Mucosa of rectum (tissue), 2 donors: ENCODE results near the gene MPP7.

ENCODE experiments used
- H3K27ac ChIP-seq, 2 donors: one replicate each; pipeline ENCODE4 v1.7.0; 2013; ENCODE audit warnings: inconsistent platforms in 2 of 2, low read depth in 2 of 2, low read length in 2 of 2
- H3K27me3 ChIP-seq, 2 donors: one replicate each; pipeline ENCODE4 v1.7.0; 2013; ENCODE audit warnings: low read length in 2 of 2; ENCODE audit not compliant: control insufficient read depth in 2 of 2, insufficient read depth in 2 of 2
- H3K36me3 ChIP-seq, 2 donors: one replicate each; pipeline ENCODE4 v1.7.0; 2013; ENCODE audit warnings: low read length in 2 of 2; ENCODE audit not compliant: control insufficient read depth in 2 of 2, insufficient read depth in 2 of 2
- H3K4me1 ChIP-seq, 2 donors: one replicate each; pipeline ENCODE4 v1.7.0; 2013; ENCODE audit warnings: low read length in 2 of 2, mild to moderate bottlenecking in 1 of 2; ENCODE audit not compliant: control insufficient read depth in 2 of 2, insufficient read depth in 2 of 2
- H3K4me3 ChIP-seq, 2 donors: one replicate each; pipeline ENCODE4 v1.7.0; 2013; ENCODE audit warnings: low read length in 2 of 2
- H3K9ac ChIP-seq, 2 donors: one replicate each; pipeline ENCODE4 v1.7.0; 2013; ENCODE audit warnings: low read length in 2 of 2, low read depth in 1 of 2, mild to moderate bottlenecking in 1 of 2
- H3K9me3 ChIP-seq, 2 donors: one replicate each; pipeline ENCODE4 v1.7.0; 2013; ENCODE audit warnings: low read length in 2 of 2; ENCODE audit not compliant: control insufficient read depth in 2 of 2
- donor health status: healthy.
- donor health status: Normal muscosa, but diverticular disease.

Gene MPP7

DNA sequence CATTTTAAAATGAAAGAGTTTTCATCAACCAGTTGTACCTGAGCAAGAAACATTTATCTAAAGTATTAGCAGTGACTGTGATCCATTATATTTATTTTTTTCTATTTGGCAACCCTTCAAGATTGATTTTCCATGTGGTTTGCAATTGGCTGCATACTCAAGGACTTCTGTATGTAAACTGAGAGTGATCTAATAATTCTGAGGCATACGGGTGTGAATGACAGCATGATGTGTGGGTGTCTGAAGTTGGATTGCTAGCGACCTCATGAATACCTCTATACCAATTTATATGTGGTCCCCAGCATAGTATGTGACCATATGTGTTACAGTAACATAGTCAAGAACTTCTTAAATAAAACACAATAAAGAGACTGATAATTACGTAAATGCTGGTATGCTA lies 8.2 kb upstream of the MPP7 start:
- Histone ChIP-seq H3K4me1 (no peaks in the 10 kb centered on the region), H3K9ac (no peak overlapping the region), H3K9me3 (no peaks in the 10 kb centered on the region), H3K27ac (no peak overlapping the region), H3K36me3 (no peaks in the 10 kb centered on the region), H3K27me3 (peaks cover 0 to 2% of the 10 kb centered on the region in 2 donors), H3K4me3 (no peak overlapping the region)

DNA sequence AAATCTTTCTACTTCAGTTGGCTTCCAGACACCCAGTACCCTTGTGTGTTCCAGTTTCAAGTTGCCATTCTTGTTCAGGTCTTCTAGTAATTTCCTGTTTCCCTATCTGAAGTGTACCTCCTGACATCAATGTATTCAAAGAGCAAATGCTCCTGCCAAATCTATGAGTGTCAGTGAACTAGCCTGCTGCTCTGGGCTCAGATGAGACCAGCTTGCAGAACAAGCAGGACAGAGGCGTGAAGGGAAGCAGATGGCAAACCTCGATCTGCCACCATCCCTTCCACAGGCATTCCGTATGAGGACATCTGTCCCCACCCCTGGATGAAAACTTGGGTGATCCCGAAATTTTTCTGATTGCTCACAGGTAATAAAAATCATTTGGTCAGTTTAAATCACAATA lies 4.4 kb upstream of the MPP7 start:
- Histone ChIP-seq H3K27ac (no peak overlapping the region), H3K9me3 (no peaks in the 10 kb centered on the region), H3K36me3 (no peaks in the 10 kb centered on the region), H3K9ac (no peak overlapping the region), H3K4me1 (peaks cover 4 to 7% of the 10 kb centered on the region in 2 donors), H3K27me3 (peaks cover 0 to 2% of the 10 kb centered on the region in 2 donors), H3K4me3 (no peak overlapping the region)

DNA sequence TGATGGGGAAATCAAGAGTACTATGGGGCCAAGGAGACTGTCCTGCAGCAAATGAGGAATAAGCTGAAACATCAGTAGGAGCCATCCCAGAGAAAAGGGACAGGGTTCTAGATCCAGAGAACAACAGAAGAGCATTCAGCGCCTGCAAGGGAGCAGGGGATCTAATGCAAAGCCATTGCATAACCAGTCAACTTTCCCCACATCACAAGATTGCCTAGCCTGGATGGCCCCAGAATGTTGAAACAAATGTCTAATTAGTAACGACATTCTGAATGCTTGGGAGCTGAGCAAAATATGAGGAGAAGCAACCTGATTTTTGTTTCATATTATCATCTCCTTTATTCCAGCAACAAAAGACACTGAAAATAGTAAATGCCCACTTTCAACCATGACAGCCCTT lies 2.7 kb upstream of the MPP7 start:
- Histone ChIP-seq H3K36me3 (no peaks in the 10 kb centered on the region), H3K4me3 (no peak overlapping the region), H3K9me3 (no peaks in the 10 kb centered on the region), H3K27ac (no peak overlapping the region), H3K27me3 (peaks cover 0 to 2% of the 10 kb centered on the region in 2 donors), H3K9ac (no peak overlapping the region), H3K4me1 (peaks cover 5 to 16% of the 10 kb centered on the region in 2 donors)

DNA sequence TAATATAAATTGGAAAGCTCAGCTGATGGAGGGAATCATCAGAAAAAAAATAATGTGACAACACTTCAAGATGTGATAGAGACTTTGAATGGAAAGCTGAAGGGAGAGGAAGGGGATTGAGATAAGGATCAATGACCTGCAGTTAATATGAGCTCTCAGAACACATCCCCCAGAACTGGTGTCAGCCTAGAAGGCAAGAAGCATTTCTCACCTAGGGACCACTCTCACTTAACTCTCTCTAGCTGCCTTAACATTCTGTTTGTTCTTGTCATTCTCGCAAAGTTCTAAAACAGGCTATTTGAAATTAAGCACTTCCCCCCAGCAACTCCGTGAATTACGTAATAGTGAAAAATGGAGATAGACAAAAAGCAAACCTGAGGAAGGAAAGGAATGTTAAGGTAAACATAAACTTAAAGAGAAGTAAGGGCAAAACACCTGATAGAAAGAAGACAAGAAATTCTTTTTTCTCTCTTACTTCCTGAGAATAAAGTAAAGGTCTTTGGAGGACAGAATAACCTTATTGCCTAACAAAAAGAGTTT lies 1.2 kb upstream of the MPP7 start:
- no peaks in the 10 kb centered on the region for H3K36me3 ChIP-seq
- peaks cover 5 to 16% of the 10 kb centered on the region in 2 donors for H3K4me1 ChIP-seq
- no peak overlapping the region for H3K9ac ChIP-seq
- peak overlapping the region in 1 of 2 donors; percentile 92 for H3K4me3 ChIP-seq
- H3K9me3 ChIP-seq = no peaks in the 10 kb centered on the region
- H3K27ac ChIP-seq = no peak overlapping the region
- H3K27me3 ChIP-seq = peaks cover 0 to 2% of the 10 kb centered on the region in 2 donors

DNA sequence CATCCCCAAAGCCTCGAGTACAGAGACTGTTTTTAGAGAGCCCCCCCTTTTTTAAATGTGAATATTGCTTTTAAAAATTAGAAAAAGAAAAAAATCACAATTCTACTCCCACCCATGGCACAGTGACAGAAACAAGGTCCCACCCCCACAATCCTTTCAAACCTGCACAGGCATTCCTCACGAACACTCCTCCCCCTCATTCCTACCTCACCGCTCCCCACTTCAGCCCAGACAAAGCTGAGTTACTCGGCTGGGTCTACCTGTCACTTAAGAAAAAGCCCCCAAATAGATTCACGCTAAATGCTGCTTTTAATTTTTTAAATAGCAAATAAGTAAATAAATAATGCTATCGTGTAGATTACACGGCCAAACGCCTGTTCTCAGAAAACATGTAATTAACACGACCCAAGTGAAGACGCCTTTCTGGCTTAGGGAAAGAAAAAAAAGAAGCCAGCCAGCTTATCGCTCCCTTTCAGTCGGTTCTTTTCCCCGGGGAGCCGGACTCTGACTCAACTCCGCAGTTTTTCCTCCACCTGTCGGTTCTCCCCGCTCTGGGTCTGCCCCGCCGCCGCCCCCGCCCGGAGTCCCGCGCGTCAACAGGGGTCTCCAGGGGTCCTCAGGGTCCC lies 739 bp downstream of the MPP7 start:
- Histone ChIP-seq H3K9ac (peak overlapping the region; percentile 50 to 81), H3K4me1 (peaks cover 5 to 16% of the 10 kb centered on the region in 2 donors), H3K36me3 (no peaks in the 10 kb centered on the region), H3K27ac (peak overlapping the region; percentile 87 to 91), H3K4me3 (peak overlapping the region; percentile 81 to 85), H3K27me3 (peaks cover 0 to 2% of the 10 kb centered on the region in 2 donors), H3K9me3 (no peaks in the 10 kb centered on the region)

DNA sequence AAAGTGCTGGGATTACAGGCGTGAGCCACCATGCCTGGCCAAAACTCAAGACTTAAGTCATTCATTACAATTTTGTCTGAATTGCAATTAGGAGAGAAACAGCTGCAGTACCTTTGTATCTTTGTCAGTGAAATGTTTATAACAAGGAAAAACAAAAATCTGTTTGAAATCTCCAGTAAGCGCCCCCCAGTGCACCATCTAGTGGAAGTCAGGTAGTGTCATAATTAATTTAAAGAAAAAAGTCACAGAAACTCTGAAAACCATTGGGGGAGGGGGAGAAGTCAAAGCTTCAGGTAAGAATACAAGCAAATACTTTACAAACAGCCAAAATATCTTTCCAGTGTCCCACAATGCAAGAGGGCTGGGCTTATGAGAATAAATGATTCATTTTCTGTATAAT lies 2.8 kb downstream of the MPP7 start:
- Histone ChIP-seq H3K27me3 (no peaks in the 10 kb centered on the region), H3K36me3 (no peaks in the 10 kb centered on the region), H3K4me3 (no peak overlapping the region), H3K4me1 (peaks cover 5 to 16% of the 10 kb centered on the region in 2 donors), H3K9ac (no peak overlapping the region), H3K27ac (no peak overlapping the region), H3K9me3 (no peaks in the 10 kb centered on the region)

DNA sequence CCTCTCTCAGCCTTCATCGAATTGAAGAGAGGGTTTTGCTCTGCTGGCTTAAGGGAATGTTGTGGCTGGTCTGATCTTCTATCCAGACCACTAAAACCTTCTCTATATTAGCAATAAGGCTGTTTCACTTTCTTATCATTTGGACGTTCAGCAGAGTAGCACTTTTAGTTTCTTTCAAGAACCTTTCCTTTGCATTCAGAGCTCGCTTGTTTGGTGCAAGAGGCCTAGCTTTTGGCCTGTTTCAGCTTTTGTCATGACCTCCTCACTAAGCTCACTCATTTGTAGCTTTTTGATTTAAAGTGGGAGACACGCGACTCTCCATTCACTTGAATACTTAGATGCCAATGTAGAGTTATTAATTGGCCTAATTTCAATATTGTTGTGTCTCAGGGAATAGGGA lies 3.9 kb downstream of the MPP7 start:
- Histone ChIP-seq H3K36me3 (no peaks in the 10 kb centered on the region), H3K4me1 (peaks cover 5 to 15% of the 10 kb centered on the region in 2 donors), H3K4me3 (no peak overlapping the region), H3K27ac (no peak overlapping the region), H3K9ac (no peak overlapping the region), H3K9me3 (no peaks in the 10 kb centered on the region), H3K27me3 (no peaks in the 10 kb centered on the region)

DNA sequence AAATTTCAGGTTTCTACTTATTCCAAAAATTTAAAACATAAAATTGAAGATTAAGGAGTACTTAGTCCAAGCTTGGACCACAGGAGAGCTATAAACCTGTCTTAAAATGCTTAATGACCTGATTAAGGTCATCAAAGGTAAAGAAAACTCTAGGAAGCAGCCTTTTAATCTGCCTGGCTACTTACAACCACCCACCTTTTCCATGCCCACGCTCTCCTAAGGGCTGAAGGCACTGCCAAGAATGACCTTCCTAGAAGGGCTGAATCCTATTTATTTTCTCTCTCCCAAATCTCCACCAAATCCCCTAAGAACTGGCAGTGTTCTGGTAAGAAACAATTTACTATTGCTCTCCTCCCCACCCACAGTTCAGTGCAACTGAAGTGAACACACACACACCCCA lies 6.8 kb downstream of the MPP7 start:
- Histone ChIP-seq H3K4me1 (no peaks in the 10 kb centered on the region), H3K9me3 (no peaks in the 10 kb centered on the region), H3K36me3 (no peaks in the 10 kb centered on the region), H3K27me3 (no peaks in the 10 kb centered on the region), H3K9ac (no peak overlapping the region), H3K4me3 (no peak overlapping the region), H3K27ac (no peak overlapping the region)

DNA sequence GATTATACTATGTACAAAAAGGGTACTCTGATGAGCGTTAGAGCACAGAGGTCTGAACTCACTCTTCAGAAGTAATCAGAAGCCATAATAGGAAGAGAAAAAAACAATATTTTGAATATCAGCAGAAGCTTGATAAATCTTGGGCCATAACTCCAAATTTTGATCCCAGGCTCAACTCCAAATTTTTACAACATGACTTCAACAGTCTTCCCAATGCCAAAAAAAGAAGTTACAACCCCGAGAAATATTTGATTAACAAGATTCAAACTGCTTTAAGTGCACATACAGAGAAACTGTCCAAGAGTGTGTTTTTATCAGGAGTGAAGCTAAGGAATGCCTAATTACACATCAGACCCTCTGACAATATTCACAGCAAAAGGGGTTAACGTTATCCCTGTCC lies 7.5 kb downstream of the MPP7 start:
- no peaks in the 10 kb centered on the region for H3K36me3 ChIP-seq
- H3K9ac ChIP-seq = no peak overlapping the region
- H3K4me3 ChIP-seq = no peak overlapping the region
- H3K27ac ChIP-seq = peak overlapping the region in 1 of 2 donors; percentile 17
- H3K27me3 ChIP-seq = no peaks in the 10 kb centered on the region
- no peaks in the 10 kb centered on the region for H3K9me3 ChIP-seq
- H3K4me1 ChIP-seq = no peaks in the 10 kb centered on the region

DNA sequence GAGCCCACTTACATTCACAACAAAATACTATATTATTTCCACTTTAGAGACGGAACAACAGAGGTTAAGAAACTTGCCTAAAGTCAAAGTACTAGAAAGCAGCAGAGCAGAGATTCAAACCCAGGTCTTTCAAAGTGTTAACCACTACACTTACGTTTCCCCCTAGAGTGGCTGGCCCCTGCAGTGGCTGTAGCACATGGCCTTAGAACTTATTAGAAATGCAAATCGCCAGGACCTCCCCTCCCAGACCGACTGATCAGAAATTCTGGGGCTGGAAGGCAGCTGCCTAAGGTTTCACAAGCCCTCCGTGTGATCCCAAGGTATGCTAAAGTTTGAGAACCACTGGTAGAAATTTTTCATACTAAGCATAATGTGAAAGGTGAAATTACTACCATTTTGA lies 8.1 kb downstream of the MPP7 start:
- no peak overlapping the region for H3K4me3 ChIP-seq
- H3K9me3 ChIP-seq = no peaks in the 10 kb centered on the region
- H3K27ac ChIP-seq = no peak overlapping the region
- H3K27me3 ChIP-seq = no peaks in the 10 kb centered on the region
- no peaks in the 10 kb centered on the region for H3K4me1 ChIP-seq
- H3K36me3 ChIP-seq = no peaks in the 10 kb centered on the region
- no peak overlapping the region for H3K9ac ChIP-seq
